K562 (cell line): ENCODE measurements around the gene TTLL12.

Experiments used
- DPF2 ChIP-seq: fragments of 450-650 bp; IDR thresholded peaks from 2 replicates; pipeline ENCODE4 v1.6.1; 2016
- E2F8 ChIP-seq: fragments of 450-650 bp; IDR thresholded peaks from 2 replicates; pipeline ENCODE4 v1.7.1; 2018; ENCODE audit warnings: mild to moderate bottlenecking, low read depth; ENCODE audit not compliant: partially characterized antibody
- HMG20A ChIP-seq: fragments of 450-650 bp; formaldehyde crosslinking; conservative IDR thresholded peaks from 2 replicates; pipeline ENCODE4 v1.4.0; 2020; ENCODE audit warnings: mild to moderate bottlenecking, mixed read lengths
- NEUROD1 ChIP-seq: fragments of 150-350 bp; IDR thresholded peaks from 2 replicates; pipeline ENCODE4 v1.6.1; 2014; ENCODE audit warnings: borderline replicate concordance, low read length, low read depth; ENCODE audit not compliant: partially characterized antibody
- PRDM10 ChIP-seq: fragments of 450-650 bp; IDR thresholded peaks from 2 replicates; pipeline ENCODE4 v1.6.1; 2018; ENCODE audit not compliant: partially characterized antibody
- ZZZ3 ChIP-seq: fragments of 450-650 bp; IDR thresholded peaks from 2 replicates; pipeline ENCODE4 v1.6.1; 2016; ENCODE audit warnings: antibody characterized with exemption, mild to moderate bottlenecking, moderate library complexity

- TF ChIP-seq E2F8 (no peak), DPF2 (no peak), ZZZ3 (no peak), HMG20A (CRISPR knock-in tag) (no peak), NEUROD1 (no peak), PRDM10 (no peak)
Observed at GRCh38 chr22:43148581-43148980, 38.4 kb downstream of the TTLL12 start.
